Cardiac fibroblast (primary cell): Measurements from ENCODE around the gene CCDC68.
A peak's percentile ranks its signal among the peaks of the same experiment; 100 is the strongest.
"Not testable (repeated sequence)": the region's sequence is repeated elsewhere in the genome, so short reads cannot be mapped to it uniquely, and the experiment has no call there.

ENCODE experiments used
- DNase-seq, 2 donors: peaks; one replicate each; pipeline versions ENCODE4 v3.0.0 to v3.0.0-alpha.2; 2010; ENCODE audit warnings: low read depth in 2 of 2
- H3K4me3 ChIP-seq, 2 donors: replicated peaks in 1 of 2; 1 replicate in 1 of 2; 2 replicates in 1 of 2; pipeline ENCODE4 v1.5.1; 2011; ENCODE audit warnings: low read depth in 2 of 2, low read length in 2 of 2, mild to moderate bottlenecking in 2 of 2, moderate library complexity in 1 of 2
- CTCF ChIP-seq: IDR thresholded peaks from one replicate; pipeline ENCODE4 v1.5.1; 2011; ENCODE audit warnings: low read depth, mild to moderate bottlenecking, low read length, inconsistent platforms

Gene CCDC68

GRCh38 chr18:54859667-54860421, 99.4 kb downstream of the CCDC68 start:
- TF ChIP-seq CTCF, result no peak
- no peak for DNase-seq
- no peak overlapping the region for H3K4me3 ChIP-seq

- DNase-seq, result no peak
- H3K4me3 ChIP-seq, result no peak overlapping the region
- TF ChIP-seq CTCF, result no peak
These were observed 101.8 kb downstream of the CCDC68 start for GRCh38 chr18:54857499-54857898.

GRCh38 chr18:54856105-54856646, 103.1 kb downstream of the CCDC68 start:
- no peak overlapping the region for H3K4me3 ChIP-seq
- DNase-seq, result no peak
- no peak for TF ChIP-seq CTCF

- H3K4me3 ChIP-seq, DNase-seq: not testable (repeated sequence)
These were observed 104.2 kb downstream of the CCDC68 start for GRCh38 chr18:54855050-54855449.

- H3K4me3 ChIP-seq, result no peak overlapping the region
- no peak for TF ChIP-seq CTCF
- peak; percentile 32 to 52 for DNase-seq
These were observed 106.2 kb downstream of the CCDC68 start for GRCh38 chr18:54852780-54853675.
